ENCODE results near the gene LTO1.
A peak's percentile ranks its signal among the peaks of the same experiment; 100 is the strongest.

LTO1 gene

GRCh38 chr11:69639831-69640230, 35.3 kb downstream of the LTO1 start:
- TF ChIP-seq CTCF (IDR thresholded peaks at IDR 0.05; ENCODE audit: low read depth, low read length, missing control alignments) = no peak
- DNase-seq (ENCODE audit: low read depth) = no peak
- in situ Hi-C loops (cut with HindIII; ENCODE audit: low sequenced_read_pairs) = no loop called here
- H3K4me3 ChIP-seq (ENCODE audit: low read depth, low read length) = peak overlapping the region; percentile 89

DNA sequence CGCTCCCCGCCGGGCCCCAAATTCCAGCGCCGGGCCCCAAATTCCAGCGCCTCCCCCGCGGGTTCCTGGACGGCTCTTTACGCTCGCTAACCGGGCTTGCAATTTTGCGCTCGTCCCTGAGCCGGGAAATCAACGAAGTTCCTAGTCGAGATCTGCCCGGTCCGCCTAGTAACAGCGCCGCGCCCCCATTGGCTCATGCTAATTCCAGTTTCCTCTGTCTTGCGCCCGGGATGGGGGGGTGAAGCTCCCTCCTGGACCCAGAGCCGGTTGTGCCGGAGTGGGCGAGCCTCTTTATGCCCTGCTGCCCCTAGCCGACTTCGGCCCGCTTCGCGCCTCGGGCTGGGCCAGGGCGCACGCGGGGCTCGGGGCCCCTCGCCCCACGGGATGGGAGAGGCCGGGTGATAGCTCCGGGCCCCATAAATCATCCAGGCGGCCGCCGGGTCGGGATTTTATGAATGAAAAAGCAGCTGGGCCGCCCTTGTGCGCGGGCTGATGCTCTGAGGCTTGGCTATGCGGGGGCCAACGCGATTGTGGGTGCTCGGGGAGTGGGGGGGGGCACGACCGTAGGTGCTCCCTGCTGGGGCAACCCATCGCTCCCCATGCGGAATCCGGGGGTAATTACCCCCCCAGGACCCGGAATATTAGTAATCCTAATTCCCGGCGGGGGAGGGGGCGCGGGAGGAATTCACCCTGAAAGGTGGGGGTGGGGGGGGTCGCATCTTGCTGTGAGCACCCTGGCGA, 36.0 kb downstream of the LTO1 start:
- peak overlapping the region; percentile 89 for H3K4me3 ChIP-seq (ENCODE audit: low read depth, low read length)
- in situ Hi-C loops (cut with HindIII; ENCODE audit: low sequenced_read_pairs) = no loop called here
- TF ChIP-seq CTCF (IDR thresholded peaks at IDR 0.05; ENCODE audit: low read depth, low read length, missing control alignments) = peak; percentile 3
- peak; percentile 90 for DNase-seq (ENCODE audit: low read depth)

- in situ Hi-C loops (cut with HindIII; ENCODE audit: low sequenced_read_pairs) = no loop called here
- TF ChIP-seq CTCF (IDR thresholded peaks at IDR 0.05; ENCODE audit: low read depth, low read length, missing control alignments) = no peak
- no peak for DNase-seq (ENCODE audit: low read depth)
- H3K4me3 ChIP-seq (ENCODE audit: low read depth, low read length) = peak overlapping the region; percentile 89
Measured at GRCh38 chr11:69637941-69638871, 36.9 kb downstream of the LTO1 start.

GRCh38 chr11:69637198-69637940, 37.8 kb downstream of the LTO1 start:
- H3K4me3 ChIP-seq (ENCODE audit: low read depth, low read length) = no peak overlapping the region
- no peak for DNase-seq (ENCODE audit: low read depth)
- TF ChIP-seq CTCF (IDR thresholded peaks at IDR 0.05; ENCODE audit: low read depth, low read length, missing control alignments) = no peak
- in situ Hi-C loops (cut with HindIII; ENCODE audit: low sequenced_read_pairs) = no loop called here

- no peak for TF ChIP-seq CTCF (IDR thresholded peaks at IDR 0.05; ENCODE audit: low read depth, low read length, missing control alignments)
- H3K4me3 ChIP-seq (ENCODE audit: low read depth, low read length) = peak overlapping the region; percentile 24
- in situ Hi-C loops (cut with HindIII; ENCODE audit: low sequenced_read_pairs) = no loop called here
- peak; percentile 78 for DNase-seq (ENCODE audit: low read depth)
Measured at GRCh38 chr11:69636512-69637197, 38.5 kb downstream of the LTO1 start.
